GM18907 (cell line): ENCODE data around the gene MCM10.
A peak's percentile ranks its signal among the peaks of the same experiment; 100 is the strongest.
"Not testable (repeated sequence)": the region's sequence is repeated elsewhere in the genome, so short reads cannot be mapped to it uniquely, and the experiment has no call there.

Experiments
- ATAC-seq: cut with Tn5 transposase; IDR thresholded peaks from one replicate; pipeline ENCODE4 v1.9.1; 2021; ENCODE audit warnings: mild to moderate bottlenecking, moderate library complexity; ENCODE audit not compliant: unreplicated experiment

The MCM10 gene

GRCh38 chr10:13160934-13161856, at the start of gene MCM10:
Gene MCM10, plus strand, starts transcription at chr10:13161558. Its CDS starts 2,645 bp downstream, at chr10:13164203.
- peak; percentile 99 for ATAC-seq

- ATAC-seq, result no peak
Observed at GRCh38 chr10:13113544-13113943, 47.8 kb upstream of the MCM10 start.

GRCh38 chr10:13115832-13116803, 45.2 kb upstream of the MCM10 start:
- no peak for ATAC-seq

- ATAC-seq, result no peak
Observed at GRCh38 chr10:13117841-13118783, 43.2 kb upstream of the MCM10 start.

- no peak for ATAC-seq
Observed at GRCh38 chr10:13118784-13119410, 42.5 kb upstream of the MCM10 start.

- ATAC-seq, result no peak
Observed at GRCh38 chr10:13120786-13121499, 40.4 kb upstream of the MCM10 start.

GRCh38 chr10:13121500-13121854, 39.9 kb upstream of the MCM10 start:
- no peak for ATAC-seq

- no peak for ATAC-seq
Observed at GRCh38 chr10:13136651-13137050, 24.7 kb upstream of the MCM10 start.

GRCh38 chr10:13139150-13139549, 22.2 kb upstream of the MCM10 start:
- ATAC-seq, result no peak

- ATAC-seq, result no peak
Observed at GRCh38 chr10:13139676-13140075, 21.7 kb upstream of the MCM10 start.

GRCh38 chr10:13140627-13141190, 20.6 kb upstream of the MCM10 start:
- no peak for ATAC-seq

GRCh38 chr10:13143766-13144165, 17.6 kb upstream of the MCM10 start:
- no peak for ATAC-seq

GRCh38 chr10:13144814-13145213, 16.5 kb upstream of the MCM10 start:
- ATAC-seq, result no peak

- no peak for ATAC-seq
Observed at GRCh38 chr10:13146379-13146778, 15.0 kb upstream of the MCM10 start.

- no peak for ATAC-seq
Observed at GRCh38 chr10:13147161-13147560, 14.2 kb upstream of the MCM10 start.

GRCh38 chr10:13152296-13152695, 9.1 kb upstream of the MCM10 start:
- no peak for ATAC-seq

GRCh38 chr10:13155860-13156259, 5.5 kb upstream of the MCM10 start:
- not testable (repeated sequence) for ATAC-seq

- no peak for ATAC-seq
Observed at GRCh38 chr10:13158401-13158800, 3.0 kb upstream of the MCM10 start.

- peak; percentile 23 for ATAC-seq
Observed at GRCh38 chr10:13161857-13162271, 506 bp downstream of the MCM10 start.
